Measurements from ENCODE around the gene SNX7. TPM values are rescaled to one million over a fixed set of nuclear protein-coding genes. Genes with fewer than 3 reads are reported as not detected.

The SNX7 gene, protein sequence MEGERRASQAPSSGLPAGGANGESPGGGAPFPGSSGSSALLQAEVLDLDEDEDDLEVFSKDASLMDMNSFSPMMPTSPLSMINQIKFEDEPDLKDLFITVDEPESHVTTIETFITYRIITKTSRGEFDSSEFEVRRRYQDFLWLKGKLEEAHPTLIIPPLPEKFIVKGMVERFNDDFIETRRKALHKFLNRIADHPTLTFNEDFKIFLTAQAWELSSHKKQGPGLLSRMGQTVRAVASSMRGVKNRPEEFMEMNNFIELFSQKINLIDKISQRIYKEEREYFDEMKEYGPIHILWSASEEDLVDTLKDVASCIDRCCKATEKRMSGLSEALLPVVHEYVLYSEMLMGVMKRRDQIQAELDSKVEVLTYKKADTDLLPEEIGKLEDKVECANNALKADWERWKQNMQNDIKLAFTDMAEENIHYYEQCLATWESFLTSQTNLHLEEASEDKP
- total RNA-seq, result not detected

DNA sequence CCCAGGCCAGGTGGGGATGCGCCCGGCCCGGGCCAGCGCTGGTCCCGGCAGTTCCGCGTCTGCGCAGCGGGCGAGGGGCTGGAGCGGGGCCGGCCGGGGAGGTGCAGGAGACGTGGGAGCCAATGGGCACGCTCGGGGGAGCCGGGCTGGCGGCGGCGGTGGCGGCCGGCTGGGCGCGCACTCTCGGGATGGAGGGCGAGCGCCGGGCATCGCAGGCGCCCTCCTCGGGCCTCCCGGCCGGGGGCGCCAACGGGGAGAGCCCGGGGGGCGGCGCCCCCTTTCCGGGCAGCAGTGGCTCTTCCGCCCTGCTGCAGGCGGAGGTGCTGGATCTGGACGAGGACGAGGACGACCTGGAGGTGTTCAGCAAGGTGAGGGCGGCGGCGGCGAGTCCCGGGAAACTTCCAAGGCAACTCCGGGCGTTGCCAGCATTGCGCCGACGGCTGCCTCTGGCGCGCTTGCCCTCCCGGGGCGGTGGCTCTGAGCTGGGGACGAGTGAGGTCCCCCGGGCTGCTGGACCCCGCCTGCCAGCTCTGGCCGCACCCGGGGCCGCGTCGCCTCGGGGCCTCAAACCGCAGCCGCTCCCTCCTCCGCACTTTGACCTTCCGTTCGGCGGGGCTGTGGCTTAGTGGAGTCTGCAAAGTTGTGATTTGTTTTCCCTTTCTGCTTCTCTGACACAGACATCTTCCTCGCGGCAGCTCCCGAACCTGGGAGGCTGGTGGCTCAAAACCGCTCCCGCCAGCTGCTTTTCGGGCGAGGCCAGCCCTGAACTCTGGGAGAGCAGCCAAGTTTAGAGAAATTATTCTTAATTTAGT is at the start of gene SNX7:
TSS of gene SNX7 (plus strand) at position 178 of the 812 bp plus-strand sequence. CDS start at position 189, 11 bp downstream.
- Mint-ChIP-seq H3K9me3 (no peaks in the 10 kb centered on the region), H3K27me3 (peaks cover 70% of the 10 kb centered on the region), H3K4me1 (peaks cover 8% of the 10 kb centered on the region), H3K27ac (no peak within 1 kb of the TSS), H3K36me3 (no peaks in the 10 kb centered on the region), H3K4me3 (peak within 1 kb of the TSS; percentile 74)
- peak; percentile 18 for DNase-seq

DNA sequence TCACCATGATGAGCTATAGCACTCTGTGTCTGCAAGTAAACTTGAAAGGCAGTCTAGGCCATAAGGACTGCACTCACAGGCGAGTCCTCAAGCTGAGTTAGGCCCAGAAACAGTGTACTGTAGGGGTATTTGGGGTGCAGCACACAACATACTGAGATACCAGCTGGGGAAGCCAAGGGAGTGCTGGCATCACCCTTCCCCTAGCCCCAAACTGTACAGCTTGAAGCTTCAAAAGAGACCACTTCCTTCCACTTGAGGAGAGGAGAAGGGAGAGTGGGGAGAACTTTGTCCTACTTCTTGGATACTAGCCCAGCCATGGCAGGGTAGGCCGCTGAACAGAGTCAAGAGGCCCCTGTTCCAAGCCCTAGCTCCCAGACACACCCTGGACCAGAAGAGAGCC is 24.2 kb upstream of the SNX7 start:
- H3K9me3 Mint-ChIP-seq, result peaks cover 13% of the 10 kb centered on the region
- no peak for DNase-seq
- no peaks in the 10 kb centered on the region for H3K27me3 Mint-ChIP-seq
- H3K36me3 Mint-ChIP-seq, result no peaks in the 10 kb centered on the region
- H3K4me1 Mint-ChIP-seq, result no peaks in the 10 kb centered on the region
- no peak overlapping the region for H3K27ac Mint-ChIP-seq
- H3K4me3 Mint-ChIP-seq, result no peak overlapping the region

DNA sequence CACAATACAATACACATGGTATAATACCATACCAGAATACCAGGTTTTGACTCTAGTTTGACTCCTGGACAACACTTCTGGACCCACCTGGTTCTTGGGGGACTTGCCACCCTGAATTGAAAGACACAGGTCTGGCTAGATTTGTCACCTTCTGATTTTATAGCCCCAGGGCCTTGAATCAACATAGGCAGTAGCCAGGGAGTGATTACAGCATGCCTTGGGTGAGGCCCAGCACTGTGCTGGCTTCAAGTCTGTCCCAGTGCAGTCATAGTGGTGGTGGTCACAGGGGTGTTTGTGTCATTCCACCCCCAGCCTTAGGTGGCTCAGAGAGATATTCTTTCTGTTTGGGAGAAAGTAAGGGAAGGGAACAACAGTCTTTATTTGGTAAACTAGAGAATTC is 23.3 kb upstream of the SNX7 start:
- no peaks in the 10 kb centered on the region for H3K4me1 Mint-ChIP-seq
- H3K27ac Mint-ChIP-seq, result no peak overlapping the region
- H3K9me3 Mint-ChIP-seq, result peaks cover 14% of the 10 kb centered on the region
- no peak overlapping the region for H3K4me3 Mint-ChIP-seq
- H3K36me3 Mint-ChIP-seq, result no peaks in the 10 kb centered on the region
- H3K27me3 Mint-ChIP-seq, result no peaks in the 10 kb centered on the region
- no peak for DNase-seq

DNA sequence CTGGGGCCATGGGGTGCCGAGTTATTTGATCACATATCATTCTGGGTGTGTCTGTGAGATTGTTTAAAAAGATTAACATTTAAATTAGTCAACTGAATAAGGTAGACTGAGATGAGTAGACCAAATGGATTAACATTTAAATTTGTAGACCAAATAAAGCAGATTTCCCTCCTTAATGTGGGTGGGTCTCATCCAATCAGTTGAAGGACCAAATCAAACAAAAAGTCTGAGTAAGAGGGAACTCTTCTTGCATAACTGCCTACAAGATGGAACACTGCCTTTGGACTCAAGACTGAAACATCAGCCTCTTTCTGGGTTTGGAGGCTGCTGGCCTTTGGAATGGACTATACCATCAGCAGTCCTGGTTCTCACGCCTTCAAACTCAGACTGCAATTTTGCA is 17.0 kb upstream of the SNX7 start:
- Mint-ChIP-seq H3K36me3 (no peaks in the 10 kb centered on the region), H3K4me3 (no peak overlapping the region), H3K9me3 (peaks cover 10% of the 10 kb centered on the region), H3K27me3 (no peaks in the 10 kb centered on the region), H3K27ac (no peak overlapping the region), H3K4me1 (no peaks in the 10 kb centered on the region)
- DNase-seq, result no peak

- no peak overlapping the region for H3K4me3 Mint-ChIP-seq
- no peak for DNase-seq
- H3K36me3 Mint-ChIP-seq, result no peaks in the 10 kb centered on the region
- no peaks in the 10 kb centered on the region for H3K4me1 Mint-ChIP-seq
- H3K9me3 Mint-ChIP-seq, result no peaks in the 10 kb centered on the region
- no peaks in the 10 kb centered on the region for H3K27me3 Mint-ChIP-seq
- no peak overlapping the region for H3K27ac Mint-ChIP-seq
These were observed 10.3 kb upstream of the SNX7 start for GRCh38 chr1:98651116-98651632.

GRCh38 chr1:98653123-98653522 is 8.4 kb upstream of the SNX7 start:
- no peak overlapping the region for H3K27ac Mint-ChIP-seq
- H3K9me3 Mint-ChIP-seq, result no peaks in the 10 kb centered on the region
- no peaks in the 10 kb centered on the region for H3K27me3 Mint-ChIP-seq
- no peaks in the 10 kb centered on the region for H3K4me1 Mint-ChIP-seq
- DNase-seq, result no peak
- no peaks in the 10 kb centered on the region for H3K36me3 Mint-ChIP-seq
- H3K4me3 Mint-ChIP-seq, result no peak overlapping the region

GRCh38 chr1:98659879-98660278 is 1.6 kb upstream of the SNX7 start:
- H3K36me3 Mint-ChIP-seq, result no peaks in the 10 kb centered on the region
- H3K4me3 Mint-ChIP-seq, result no peak overlapping the region
- no peak overlapping the region for H3K27ac Mint-ChIP-seq
- peaks cover 58% of the 10 kb centered on the region for H3K27me3 Mint-ChIP-seq
- DNase-seq, result no peak
- no peaks in the 10 kb centered on the region for H3K9me3 Mint-ChIP-seq
- peaks cover 8% of the 10 kb centered on the region for H3K4me1 Mint-ChIP-seq

DNA sequence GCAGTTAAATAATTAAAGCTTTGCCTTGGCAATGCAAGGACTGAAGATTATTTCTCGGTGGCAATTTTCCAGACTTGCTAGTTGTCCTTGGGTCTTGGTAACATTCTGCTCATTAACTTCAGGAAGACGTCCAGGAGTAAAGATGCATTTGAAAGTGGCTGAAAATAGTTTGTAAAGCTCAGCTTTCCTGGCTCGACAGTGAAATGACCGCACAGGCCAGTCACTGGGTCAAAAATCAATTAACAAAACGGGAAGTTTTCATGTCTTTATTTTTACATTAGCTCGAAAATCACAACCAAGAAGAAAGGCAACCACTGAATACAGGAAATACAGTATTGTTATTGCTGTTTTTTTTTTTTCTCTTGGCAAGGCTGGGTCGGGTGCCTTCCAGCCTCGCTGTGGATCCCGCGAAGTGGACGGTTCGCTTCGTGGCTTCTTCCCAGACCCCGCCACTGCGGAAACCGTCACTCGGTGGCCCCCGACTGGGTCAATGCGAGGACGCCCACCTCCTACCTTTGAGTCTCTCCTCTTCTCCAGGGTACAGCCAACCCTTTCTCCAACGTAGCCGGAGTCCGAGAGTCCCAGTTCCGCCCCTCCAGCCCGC is 479 bp upstream of the SNX7 start:
- Mint-ChIP-seq H3K27ac (no peak overlapping the region), H3K36me3 (no peaks in the 10 kb centered on the region), H3K4me1 (peaks cover 8% of the 10 kb centered on the region), H3K27me3 (peaks cover 66% of the 10 kb centered on the region), H3K9me3 (no peaks in the 10 kb centered on the region), H3K4me3 (peak overlapping the region; percentile 34)
- DNase-seq, result no peak

GRCh38 chr1:98662356-98662670 is 792 bp downstream of the SNX7 start:
- Mint-ChIP-seq H3K27ac (no peak overlapping the region), H3K9me3 (no peaks in the 10 kb centered on the region), H3K36me3 (no peaks in the 10 kb centered on the region), H3K27me3 (peaks cover 70% of the 10 kb centered on the region), H3K4me3 (peak overlapping the region; percentile 74), H3K4me1 (peaks cover 8% of the 10 kb centered on the region)
- DNase-seq, result no peak

DNA sequence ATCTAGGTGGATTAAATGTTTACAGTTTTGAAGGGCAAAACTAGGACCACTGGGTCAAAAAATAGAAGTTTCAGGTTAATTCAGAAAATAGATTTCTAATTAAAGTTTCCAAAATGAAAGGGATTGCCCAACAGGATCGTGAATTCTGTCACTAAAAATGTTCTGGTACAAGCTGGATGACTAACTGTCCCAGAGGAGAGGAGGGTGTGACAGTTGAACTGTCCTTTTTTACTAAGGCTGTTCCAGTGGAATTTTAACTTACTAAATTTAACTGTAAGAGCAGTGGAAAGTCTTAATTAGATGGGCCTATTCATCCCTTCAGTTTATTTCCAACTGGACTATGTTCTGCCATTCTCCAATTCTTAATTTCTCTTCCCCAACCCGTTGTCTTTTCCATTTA is 7.2 kb downstream of the SNX7 start:
- Mint-ChIP-seq H3K27me3 (peaks cover 28% of the 10 kb centered on the region), H3K36me3 (no peaks in the 10 kb centered on the region), H3K4me1 (no peaks in the 10 kb centered on the region), H3K27ac (no peak overlapping the region), H3K4me3 (no peak overlapping the region), H3K9me3 (no peaks in the 10 kb centered on the region)
- no peak for DNase-seq

DNA sequence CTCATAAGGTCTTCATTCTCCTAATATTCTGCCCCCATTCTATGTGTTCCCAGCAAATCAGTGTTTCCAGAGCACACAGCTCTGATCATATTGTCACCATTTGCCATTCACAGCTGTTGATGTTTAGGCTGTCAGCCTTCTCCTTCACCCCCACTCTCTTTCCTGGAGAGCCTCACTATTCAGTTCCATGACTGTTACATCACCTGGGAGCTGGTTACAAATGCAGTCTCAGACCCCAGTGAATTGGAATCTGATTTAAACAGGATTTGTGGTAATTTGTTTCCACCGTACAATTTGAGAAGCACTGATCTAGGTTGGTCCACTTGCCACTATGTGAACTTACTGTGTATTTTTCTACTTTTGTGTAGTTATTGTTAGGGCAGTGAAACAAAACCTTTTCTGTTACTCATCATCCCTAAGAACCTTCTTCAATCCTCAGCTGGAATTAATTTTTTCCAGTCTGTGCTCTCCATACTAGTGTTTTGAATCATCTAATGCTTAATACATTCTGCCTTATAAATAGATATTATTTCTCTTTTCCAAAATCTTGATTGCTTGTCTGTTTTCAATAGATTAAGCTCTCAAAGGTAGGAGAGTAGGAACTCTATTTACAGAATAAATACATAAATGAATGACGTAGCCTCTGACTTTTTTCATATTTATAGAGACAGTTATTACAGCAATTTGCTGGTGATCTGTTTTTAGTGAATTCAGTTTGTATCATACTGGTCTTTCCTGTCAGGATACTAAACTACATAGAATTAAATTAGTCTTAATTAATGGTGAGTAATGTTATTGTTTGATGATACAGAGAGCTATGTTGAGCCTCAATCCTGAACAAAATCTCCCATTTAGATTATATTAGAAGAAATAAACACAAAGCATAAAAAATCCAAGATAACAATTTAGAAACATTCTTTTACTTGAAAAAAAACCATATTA is 8.1 kb downstream of the SNX7 start:
- no peak for DNase-seq
- Mint-ChIP-seq H3K27me3 (peaks cover 19% of the 10 kb centered on the region), H3K9me3 (no peaks in the 10 kb centered on the region), H3K4me3 (no peak overlapping the region), H3K36me3 (no peaks in the 10 kb centered on the region), H3K27ac (no peak overlapping the region), H3K4me1 (no peaks in the 10 kb centered on the region)

- H3K27ac Mint-ChIP-seq, result no peak overlapping the region
- no peaks in the 10 kb centered on the region for H3K36me3 Mint-ChIP-seq
- no peaks in the 10 kb centered on the region for H3K9me3 Mint-ChIP-seq
- H3K4me3 Mint-ChIP-seq, result no peak overlapping the region
- H3K4me1 Mint-ChIP-seq, result no peaks in the 10 kb centered on the region
- DNase-seq, result no peak
- peaks cover 11% of the 10 kb centered on the region for H3K27me3 Mint-ChIP-seq
These were observed 10.7 kb downstream of the SNX7 start for GRCh38 chr1:98672189-98672588.

- no peak for DNase-seq
- H3K4me3 Mint-ChIP-seq, result no peak overlapping the region
- peaks cover 11% of the 10 kb centered on the region for H3K27me3 Mint-ChIP-seq
- no peaks in the 10 kb centered on the region for H3K9me3 Mint-ChIP-seq
- H3K27ac Mint-ChIP-seq, result no peak overlapping the region
- no peaks in the 10 kb centered on the region for H3K4me1 Mint-ChIP-seq
- no peaks in the 10 kb centered on the region for H3K36me3 Mint-ChIP-seq
These were observed 12.7 kb downstream of the SNX7 start for GRCh38 chr1:98674075-98674781.

DNA sequence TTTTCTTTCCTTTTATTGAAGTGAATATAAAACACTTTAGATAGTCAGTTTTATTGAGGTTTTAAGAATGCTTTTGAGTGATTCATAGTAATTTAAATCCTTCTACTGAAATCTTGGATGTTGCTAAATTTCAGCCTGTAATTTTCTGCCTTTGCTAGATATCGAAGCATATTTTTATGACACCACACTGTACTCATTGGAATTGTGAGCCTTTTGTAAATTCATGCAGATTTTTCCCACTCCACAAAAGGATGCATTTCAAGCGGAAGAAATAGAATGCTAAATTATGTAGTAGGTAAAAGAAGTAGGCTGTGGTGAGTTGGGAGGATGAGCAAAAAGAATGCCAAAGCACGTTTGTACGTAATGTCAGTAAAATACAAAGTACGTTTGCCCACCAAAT is 13.8 kb downstream of the SNX7 start:
- peaks cover 11% of the 10 kb centered on the region for H3K27me3 Mint-ChIP-seq
- no peaks in the 10 kb centered on the region for H3K9me3 Mint-ChIP-seq
- H3K4me3 Mint-ChIP-seq, result no peak overlapping the region
- no peak for DNase-seq
- no peak overlapping the region for H3K27ac Mint-ChIP-seq
- H3K36me3 Mint-ChIP-seq, result no peaks in the 10 kb centered on the region
- no peaks in the 10 kb centered on the region for H3K4me1 Mint-ChIP-seq
